ENCODE measurements around the gene FGF18.

FGF18 gene

GRCh38 chr5:171428809-171429542 lies 9.5 kb downstream of the FGF18 start:
- Histone ChIP-seq H3K27me3 (ENCODE audit: insufficient read depth, low read depth) (no peaks in the 10 kb centered on the region), H4K20me1 (ENCODE audit: insufficient read depth) (no peaks in the 10 kb centered on the region), H3K9ac (no peak overlapping the region), H3K4me3 (IDR thresholded peaks at IDR 0.05; ENCODE audit: insufficient read depth, low read depth, low read length) (no peak overlapping the region), H3K27ac (no peak overlapping the region), H3K4me2 (no peak overlapping the region), H3K79me2 (ENCODE audit: insufficient read depth, low read depth) (no peaks in the 10 kb centered on the region), H2AFZ (ENCODE audit: low read depth) (no peak overlapping the region), H3K36me3 (ENCODE audit: insufficient read depth) (no peaks in the 10 kb centered on the region), H3K4me1 (ENCODE audit: low read depth, poor library complexity, severe bottlenecking) (no peaks in the 10 kb centered on the region)
- TF ChIP-seq CTCF (conservative IDR thresholded peaks at IDR 0.05; ENCODE audit: low read depth, low read length), result no peak

GRCh38 chr5:171429543-171429910 lies 10.1 kb downstream of the FGF18 start:
- Histone ChIP-seq H4K20me1 (ENCODE audit: insufficient read depth) (no peaks in the 10 kb centered on the region), H3K9ac (no peak overlapping the region), H3K27me3 (ENCODE audit: insufficient read depth, low read depth) (no peaks in the 10 kb centered on the region), H3K4me2 (no peak overlapping the region), H3K36me3 (ENCODE audit: insufficient read depth) (no peaks in the 10 kb centered on the region), H3K4me3 (IDR thresholded peaks at IDR 0.05; ENCODE audit: insufficient read depth, low read depth, low read length) (no peak overlapping the region), H3K4me1 (ENCODE audit: low read depth, poor library complexity, severe bottlenecking) (no peaks in the 10 kb centered on the region), H3K79me2 (ENCODE audit: insufficient read depth, low read depth) (no peaks in the 10 kb centered on the region), H2AFZ (ENCODE audit: low read depth) (no peak overlapping the region), H3K27ac (no peak overlapping the region)
- no peak for TF ChIP-seq CTCF (conservative IDR thresholded peaks at IDR 0.05; ENCODE audit: low read depth, low read length)

GRCh38 chr5:171431251-171431777 lies 11.9 kb downstream of the FGF18 start:
- no peaks in the 10 kb centered on the region for H3K27me3 ChIP-seq (ENCODE audit: insufficient read depth, low read depth)
- no peak overlapping the region for H2AFZ ChIP-seq (ENCODE audit: low read depth)
- H3K4me3 ChIP-seq (IDR thresholded peaks at IDR 0.05; ENCODE audit: insufficient read depth, low read depth, low read length), result no peak overlapping the region
- H3K36me3 ChIP-seq (ENCODE audit: insufficient read depth), result no peaks in the 10 kb centered on the region
- no peaks in the 10 kb centered on the region for H4K20me1 ChIP-seq (ENCODE audit: insufficient read depth)
- no peak for TF ChIP-seq CTCF (conservative IDR thresholded peaks at IDR 0.05; ENCODE audit: low read depth, low read length)
- no peak overlapping the region for H3K27ac ChIP-seq
- H3K79me2 ChIP-seq (ENCODE audit: insufficient read depth, low read depth), result no peaks in the 10 kb centered on the region
- no peaks in the 10 kb centered on the region for H3K4me1 ChIP-seq (ENCODE audit: low read depth, poor library complexity, severe bottlenecking)
- no peak overlapping the region for H3K4me2 ChIP-seq
- no peak overlapping the region for H3K9ac ChIP-seq

- Histone ChIP-seq H4K20me1 (ENCODE audit: insufficient read depth) (no peaks in the 10 kb centered on the region), H3K36me3 (ENCODE audit: insufficient read depth) (no peaks in the 10 kb centered on the region), H3K4me3 (IDR thresholded peaks at IDR 0.05; ENCODE audit: insufficient read depth, low read depth, low read length) (no peak overlapping the region), H3K4me1 (ENCODE audit: low read depth, poor library complexity, severe bottlenecking) (no peaks in the 10 kb centered on the region), H3K79me2 (ENCODE audit: insufficient read depth, low read depth) (no peaks in the 10 kb centered on the region), H3K27me3 (ENCODE audit: insufficient read depth, low read depth) (no peaks in the 10 kb centered on the region), H3K4me2 (no peak overlapping the region), H3K9ac (no peak overlapping the region), H3K27ac (no peak overlapping the region), H2AFZ (ENCODE audit: low read depth) (no peak overlapping the region)
- no peak for TF ChIP-seq CTCF (conservative IDR thresholded peaks at IDR 0.05; ENCODE audit: low read depth, low read length)
These were observed 12.6 kb downstream of the FGF18 start for GRCh38 chr5:171432076-171432475.

Measured in KMS-11 (cell line).